IMR-90 (cell line): ENCODE results near the gene MYT1. TPM values are rescaled to one million over a fixed set of nuclear protein-coding genes. Genes with fewer than 3 reads are reported as not detected.

ENCODE experiments used
- ATAC-seq: fragments of 200-7000 bp; cut with Tn5 transposase; 2 replicates; pipeline ENCODE4 v1.9.1; 2020; ENCODE audit warnings: low read depth, mild to moderate bottlenecking, moderate library complexity
- BruUV-seq: library from RNA; stranded (reverse); fragments of 400-500 nt; replicated peaks from 2 replicates; lab custom pipeline; 2021; lab: Mats Ljungman, UMichigan
- CTCF ChIA-PET: fragments of 300-600 bp; formaldehyde crosslinking; extraction: SDS; loops from one replicate; lab custom pipeline; 2021; ENCODE audit warnings: antibody characterized with exemption; lab: Yijun Ruan, JAX
- POLR2A ChIA-PET: fragments of 300-600 bp; sonication (Branson Sonifier 250); formaldehyde crosslinking; loops from one replicate; lab custom pipeline; 2022; ENCODE audit warnings: antibody characterized with exemption; ENCODE audit not compliant: unreplicated experiment; lab: Charles Lee
- DNase-seq: peaks from one replicate; pipeline ENCODE4 v3.0.0; 2013
- H2AFZ ChIP-seq: replicated peaks from 2 replicates; pipeline ENCODE3; 2013; ENCODE audit warnings: low read length, mild to moderate bottlenecking; ENCODE audit not compliant: poor library complexity
- H2AK5ac ChIP-seq: 2 replicates; pipeline ENCODE4 v1.6.1; 2013; ENCODE audit warnings: low read depth, low read length, inconsistent platforms
- H2AK9ac ChIP-seq: replicated peaks from 2 replicates; pipeline ENCODE3; 2013; ENCODE audit warnings: mild to moderate bottlenecking, low read depth, low read length, moderate library complexity; ENCODE audit not compliant: poor library complexity
- H2BK120ac ChIP-seq: 2 replicates; pipeline ENCODE4 v1.6.1; 2013; ENCODE audit warnings: low read depth, low read length, inconsistent platforms
- H2BK15ac ChIP-seq: 3 replicates; pipeline ENCODE4 v1.6.1; 2013; ENCODE audit warnings: low read depth, low read length, inconsistent platforms
- H2BK20ac ChIP-seq: 2 replicates; pipeline ENCODE4 v1.6.1; 2013; ENCODE audit warnings: low read depth, mild to moderate bottlenecking, inconsistent platforms, low read length, moderate library complexity
- H2BK5ac ChIP-seq: 2 replicates; pipeline ENCODE4 v1.6.1; 2013; ENCODE audit warnings: mild to moderate bottlenecking, low read depth, low read length, inconsistent platforms; ENCODE audit not compliant: poor library complexity, severe bottlenecking
- H3K14ac ChIP-seq: replicated peaks from 2 replicates; pipeline ENCODE4 v1.6.1; 2013; ENCODE audit warnings: low read depth, low read length, inconsistent platforms
- H3K18ac ChIP-seq: 2 replicates; pipeline ENCODE4 v1.6.1; 2013; ENCODE audit warnings: low read depth, low read length, control low read depth
- H3K23ac ChIP-seq: 2 replicates; pipeline ENCODE4 v1.6.1; 2013; ENCODE audit warnings: low read depth, low read length, inconsistent platforms
- H3K27ac ChIP-seq: 2 replicates; pipeline ENCODE4 v1.5.1; 2013; ENCODE audit warnings: mild to moderate bottlenecking, control low read depth, low read length; ENCODE audit not compliant: insufficient read depth
- H3K27me3 ChIP-seq: 2 replicates; pipeline ENCODE4 v1.6.1; 2013; ENCODE audit warnings: low read length; ENCODE audit not compliant: control insufficient read depth, insufficient read depth
- H3K36me3 ChIP-seq: 2 replicates; pipeline ENCODE4 v1.6.1; 2013; ENCODE audit warnings: low read length, mixed read lengths; ENCODE audit not compliant: control insufficient read depth, insufficient read depth
- H3K4ac ChIP-seq: 2 replicates; pipeline ENCODE4 v1.6.1; 2013; ENCODE audit warnings: low read depth, low read length, inconsistent platforms
- H3K4me1 ChIP-seq: 2 replicates; pipeline ENCODE4 v1.6.1; 2013; ENCODE audit warnings: low read length, mixed read lengths; ENCODE audit not compliant: control insufficient read depth, insufficient read depth
- H3K4me2 ChIP-seq: 2 replicates; pipeline ENCODE4 v1.6.1; 2013; ENCODE audit warnings: low read depth, mild to moderate bottlenecking, control low read depth, low read length, moderate library complexity
- H3K4me3 ChIP-seq: 2 replicates; pipeline ENCODE4 v1.5.1; 2013; ENCODE audit warnings: low read depth, mild to moderate bottlenecking, control low read depth, low read length, moderate library complexity; ENCODE audit not compliant: insufficient read depth
- H3K56ac ChIP-seq: 2 replicates; pipeline ENCODE4 v1.6.1; 2013; ENCODE audit warnings: low read length, inconsistent platforms; ENCODE audit not compliant: insufficient read depth; ENCODE audit errors: extremely low read depth
- H3K79me1 ChIP-seq, 2 experiments: 2 replicates each; pipeline ENCODE4 v1.6.1; 2013; ENCODE audit warnings: low read length in 2 of 2, inconsistent platforms in 1 of 2, low read depth in 1 of 2
- H3K9ac ChIP-seq: 2 replicates; pipeline ENCODE4 v1.6.1; 2013; ENCODE audit warnings: low read depth, low read length, control low read depth
- H3K9me1 ChIP-seq: 2 replicates; pipeline ENCODE4 v1.6.1; 2013; ENCODE audit warnings: low read length, inconsistent platforms; ENCODE audit not compliant: insufficient read depth
- H3K9me3 ChIP-seq: 2 replicates; pipeline ENCODE4 v1.6.1; 2013; ENCODE audit warnings: low read length; ENCODE audit not compliant: control insufficient read depth, insufficient read depth
- H4K20me1 ChIP-seq: 2 replicates; pipeline ENCODE4 v1.6.1; 2013; ENCODE audit warnings: low read length, inconsistent platforms; ENCODE audit not compliant: insufficient read depth
- H4K5ac ChIP-seq: 2 replicates; pipeline ENCODE4 v1.6.1; 2013; ENCODE audit warnings: mild to moderate bottlenecking, low read depth, low read length, control low read depth
- H4K8ac ChIP-seq, 2 experiments: 2 replicates each; pipeline ENCODE4 v1.6.1; 2013; ENCODE audit warnings: low read depth in 2 of 2, low read length in 2 of 2, control low read depth in 1 of 2, inconsistent platforms in 1 of 2
- H4K91ac ChIP-seq: 2 replicates; pipeline ENCODE4 v1.6.1; 2013; ENCODE audit warnings: low read depth, low read length, inconsistent platforms; ENCODE audit not compliant: insufficient read depth
- CEBPB ChIP-seq: IDR thresholded peaks from 2 replicates; pipeline ENCODE4 v1.6.1; 2012; ENCODE audit warnings: low read depth, low read length, improper control_type of control experiment
- CHD1 ChIP-seq: IDR thresholded peaks from 2 replicates; pipeline ENCODE4 v1.6.1; 2012; ENCODE audit warnings: low read depth, low read length, improper control_type of control experiment
- MAFK ChIP-seq: IDR thresholded peaks from 2 replicates; pipeline ENCODE4 v1.6.1; 2012; ENCODE audit warnings: low read depth, low read length, improper control_type of control experiment
- NFE2L2 ChIP-seq: fragments of 150-350 bp; IDR thresholded peaks from 2 replicates; pipeline ENCODE4 v1.6.1; 2016; ENCODE audit warnings: low read depth, mild to moderate bottlenecking, low read length
- POLR2A ChIP-seq: IDR thresholded peaks from 2 replicates; pipeline ENCODE4 v1.6.1; 2012; ENCODE audit warnings: mild to moderate bottlenecking, low read depth, low read length
- RAD21 ChIP-seq: IDR thresholded peaks from 2 replicates; pipeline ENCODE4 v1.6.1; 2012; ENCODE audit warnings: low read length, improper control_type of control experiment
- RCOR1 ChIP-seq: IDR thresholded peaks from 2 replicates; pipeline ENCODE4 v1.6.1; 2012; ENCODE audit warnings: mild to moderate bottlenecking, low read length, improper control_type of control experiment; ENCODE audit not compliant: insufficient replicate concordance
- RFX5 ChIP-seq: IDR thresholded peaks from 2 replicates; pipeline ENCODE4 v1.8.0; 2012; ENCODE audit warnings: low read depth, mild to moderate bottlenecking, low read length, moderate library complexity
- WGBS, 2 experiments: methylation state at CpG; one replicate each; pipeline versions ENCODE4 v1.1.5 to v1.1.7; 2013; ENCODE audit warnings: missing lambda C conversion rate in 2 of 2; ENCODE audit not compliant: insufficient read length in 1 of 2; ENCODE audit errors: extremely low coverage in 2 of 2; 5-methylcytosine and 5-hydroxymethylcytosine counted together
- dilution Hi-C: fragments of 300-500 bp; cut with HindIII; formaldehyde crosslinking; loops from one replicate; pipeline ENCODE4 v1.14.3; 2018; ENCODE audit warnings: low sequenced_read_pairs; ENCODE audit not compliant: unreplicated experiment
- in situ Hi-C: fragments of 300-500 bp; cut with MboI; formaldehyde crosslinking; loops from 3 replicates; pipeline ENCODE4 v1.14.3; 2019; ENCODE audit warnings: low sequenced_read_pairs, inconsistent platforms, mixed read lengths
- intact Hi-C: fragments of 100-400 bp; cut with micrococcal nuclease; formaldehyde crosslinking; loops from 2 replicates; pipeline ENCODE4 v1.10.0; 2022
- polyA plus RNA-seq, 3 experiments: library from polyadenylated mRNA; depleted of rRNA; stranded (reverse); fragments of >200 nt; gene quantifications; 2 replicates each; pipeline ENCODE4 v1.2.3, GENCODE V29; 2012; ENCODE audit warnings: low replicate concordance in 1 of 3
- total RNA-seq: library from RNA; depleted of rRNA; stranded (reverse); fragments of >200 nt; gene quantifications from 2 replicates; pipeline ENCODE4 v1.2.3, GENCODE V29; 2012
- TF ChIP-seq, protein P1 (sequence below): fragments of 150-350 bp; IDR thresholded peaks from 2 replicates; pipeline ENCODE4 v1.6.1; 2016; ENCODE audit warnings: low read depth, mild to moderate bottlenecking, low read length, moderate library complexity, borderline replicate concordance
- TF ChIP-seq, protein P2 (sequence below): conservative IDR thresholded peaks from 2 replicates; pipeline ENCODE4 v1.5.1; 2012; ENCODE audit warnings: mild to moderate bottlenecking, low read depth, low read length, improper control_type of control experiment

The MYT1 gene
- total and polyA plus RNA-seq, 2 of the 4 experiments (the other 2 are of a cell fraction), result not detected

DNA sequence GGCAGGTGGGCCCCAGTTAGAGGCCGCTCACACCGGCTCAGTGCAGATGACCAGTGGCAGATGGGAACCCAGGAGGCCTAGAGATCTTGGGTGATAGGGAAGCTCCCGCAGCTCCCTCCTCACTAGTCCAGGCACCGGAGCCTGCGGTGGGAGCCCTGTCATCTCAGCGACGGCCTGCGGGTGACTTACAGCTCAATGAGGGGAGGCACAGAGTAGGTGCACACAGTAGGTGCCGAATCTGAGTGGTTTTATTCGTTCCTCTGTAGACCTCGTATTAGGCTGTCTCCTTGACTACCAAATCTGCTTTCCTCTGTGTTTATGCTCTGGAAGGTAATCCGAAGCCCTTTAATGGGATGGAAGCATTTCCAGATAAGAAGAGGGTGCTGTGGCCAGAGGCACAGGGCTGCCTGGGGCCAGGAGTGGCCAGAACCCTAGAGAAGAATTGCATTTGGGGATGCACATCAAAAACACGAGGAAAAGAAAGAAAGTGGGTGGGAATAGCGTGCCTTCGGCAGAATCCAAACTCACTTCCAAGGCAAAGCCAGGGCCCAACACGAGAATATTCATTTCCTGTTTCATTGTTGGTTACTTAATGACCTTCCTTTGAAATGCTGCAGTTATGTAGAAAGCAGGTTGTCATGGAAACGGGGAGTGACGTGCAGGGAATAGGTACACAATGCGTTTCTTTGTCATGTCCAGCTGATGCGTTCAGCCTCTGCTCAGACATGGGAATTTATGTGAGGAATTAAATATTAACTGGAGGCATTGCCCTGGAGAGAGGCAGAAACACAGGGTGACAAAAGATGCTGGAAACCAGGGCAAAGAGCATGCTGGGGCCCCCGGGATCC is 24.7 kb downstream of the MYT1 start (continued):
- TF ChIP-seq, protein P1, sequence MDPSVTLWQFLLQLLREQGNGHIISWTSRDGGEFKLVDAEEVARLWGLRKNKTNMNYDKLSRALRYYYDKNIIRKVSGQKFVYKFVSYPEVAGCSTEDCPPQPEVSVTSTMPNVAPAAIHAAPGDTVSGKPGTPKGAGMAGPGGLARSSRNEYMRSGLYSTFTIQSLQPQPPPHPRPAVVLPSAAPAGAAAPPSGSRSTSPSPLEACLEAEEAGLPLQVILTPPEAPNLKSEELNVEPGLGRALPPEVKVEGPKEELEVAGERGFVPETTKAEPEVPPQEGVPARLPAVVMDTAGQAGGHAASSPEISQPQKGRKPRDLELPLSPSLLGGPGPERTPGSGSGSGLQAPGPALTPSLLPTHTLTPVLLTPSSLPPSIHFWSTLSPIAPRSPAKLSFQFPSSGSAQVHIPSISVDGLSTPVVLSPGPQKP, result no peak

DNA sequence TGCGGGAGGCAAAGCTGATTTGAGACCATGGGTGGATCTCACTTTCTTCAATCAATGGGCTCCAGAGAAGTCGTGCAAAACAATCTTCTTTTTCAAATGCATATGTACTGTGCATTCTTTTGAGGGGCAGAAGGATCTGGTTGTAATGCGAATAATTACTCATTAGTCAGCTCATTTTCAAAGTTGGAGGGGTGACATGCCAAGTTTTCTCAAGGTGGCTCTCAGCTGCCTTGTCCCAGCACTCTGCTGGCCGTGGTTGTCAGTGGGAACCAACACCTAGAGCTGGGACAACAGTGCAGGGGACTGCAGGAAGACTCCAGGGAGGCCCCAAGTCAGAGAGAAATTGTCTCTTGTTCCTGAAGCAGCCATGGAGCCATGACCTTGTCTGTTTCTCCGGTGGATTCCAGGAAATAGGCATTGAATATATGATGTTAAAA is 25.3 kb downstream of the MYT1 start:
- no peak overlapping the region for H2AK9ac ChIP-seq
- H3K56ac ChIP-seq, result no peak overlapping the region
- no peak overlapping the region for H3K4me3 ChIP-seq
- no peak overlapping the region for H4K91ac ChIP-seq
- H2BK20ac ChIP-seq, result no peak overlapping the region
- H3K27ac ChIP-seq, result no peak overlapping the region
- H4K20me1 ChIP-seq, result no peaks in the 10 kb centered on the region
- DNase-seq, result no peak
- no peak overlapping the region for H2BK15ac ChIP-seq
- H2BK5ac ChIP-seq, result no peak overlapping the region
- no peak overlapping the region for H2AK5ac ChIP-seq
- H3K27me3 ChIP-seq, result peaks cover 20% of the 10 kb centered on the region
- in situ Hi-C loops (no loop called here), intact Hi-C loops (no loop called here), dilution Hi-C loops (no loop called here)
- no peak overlapping the region for H3K23ac ChIP-seq
- H3K9ac ChIP-seq, result no peak overlapping the region
- H4K5ac ChIP-seq, result no peak overlapping the region
- no peak overlapping the region for H3K14ac ChIP-seq
- H3K9me3 ChIP-seq, result peaks cover 2% of the 10 kb centered on the region; the same call in 1 of the 2 replicates
- no peaks in the 10 kb centered on the region for H3K9me1 ChIP-seq
- H3K18ac ChIP-seq, result no peak overlapping the region
- H3K4me2 ChIP-seq, result no peak overlapping the region
- H2AFZ ChIP-seq, result no peak overlapping the region
- no peak overlapping the region for H4K8ac ChIP-seq
- BruUV-seq, result no TSS peak
- 0 out of 2 replicates have a peak, but pooled peaks have one; percentile 8 for TF ChIP-seq MAFK
- TF ChIP-seq NFE2L2, result no peak
- no peak for TF ChIP-seq RFX5
- TF ChIP-seq, protein P2, sequence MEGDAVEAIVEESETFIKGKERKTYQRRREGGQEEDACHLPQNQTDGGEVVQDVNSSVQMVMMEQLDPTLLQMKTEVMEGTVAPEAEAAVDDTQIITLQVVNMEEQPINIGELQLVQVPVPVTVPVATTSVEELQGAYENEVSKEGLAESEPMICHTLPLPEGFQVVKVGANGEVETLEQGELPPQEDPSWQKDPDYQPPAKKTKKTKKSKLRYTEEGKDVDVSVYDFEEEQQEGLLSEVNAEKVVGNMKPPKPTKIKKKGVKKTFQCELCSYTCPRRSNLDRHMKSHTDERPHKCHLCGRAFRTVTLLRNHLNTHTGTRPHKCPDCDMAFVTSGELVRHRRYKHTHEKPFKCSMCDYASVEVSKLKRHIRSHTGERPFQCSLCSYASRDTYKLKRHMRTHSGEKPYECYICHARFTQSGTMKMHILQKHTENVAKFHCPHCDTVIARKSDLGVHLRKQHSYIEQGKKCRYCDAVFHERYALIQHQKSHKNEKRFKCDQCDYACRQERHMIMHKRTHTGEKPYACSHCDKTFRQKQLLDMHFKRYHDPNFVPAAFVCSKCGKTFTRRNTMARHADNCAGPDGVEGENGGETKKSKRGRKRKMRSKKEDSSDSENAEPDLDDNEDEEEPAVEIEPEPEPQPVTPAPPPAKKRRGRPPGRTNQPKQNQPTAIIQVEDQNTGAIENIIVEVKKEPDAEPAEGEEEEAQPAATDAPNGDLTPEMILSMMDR, result no peak
- no peak for TF ChIP-seq POLR2A
- TF ChIP-seq CEBPB, result no peak
- no peak for TF ChIP-seq CHD1
- TF ChIP-seq RCOR1, result no peak
- no peak for TF ChIP-seq RAD21
- no peak for ATAC-seq
- H3K36me3 ChIP-seq, result no peaks in the 10 kb centered on the region
- no peak overlapping the region for H3K4ac ChIP-seq
- H2BK120ac ChIP-seq, result no peak overlapping the region
- ChIA-PET CTCF (no interaction called here), POLR2A (no interaction called here)
- H3K4me1 ChIP-seq, result no peaks in the 10 kb centered on the region
- H3K79me1 ChIP-seq, result no peaks in the 10 kb centered on the region
- WGBS, 2 experiments, result no CpG with 5 or more reads among the region's 5 CpGs
